WTC11 (cell line): Measurements from ENCODE around the gene SLCO4C1. TPM values are rescaled to one million over a fixed set of nuclear protein-coding genes. Genes with fewer than 3 reads are reported as not detected.

Source experiments
- ATAC-seq: fragments of 200-7000 bp; cut with Tn5 transposase; 2 replicates; pipeline ENCODE4 v1.10.0; 2021; ENCODE audit warnings: mild to moderate bottlenecking, moderate library complexity
- CTCF ChIA-PET: fragments of 300-600 bp; sonication (Branson Sonifier 250); formaldehyde crosslinking; loops from one replicate; lab custom pipeline; 2021; ENCODE audit warnings: antibody characterized with exemption; lab: Charles Lee
- POLR2A ChIA-PET: fragments of 350-600 bp; sonication (Branson Sonifier 250); formaldehyde crosslinking; loops from one replicate; lab custom pipeline; 2021; ENCODE audit warnings: antibody characterized with exemption; lab: Charles Lee
- DNase-seq: peaks from one replicate; pipeline ENCODE4 v3.0.0; 2021; ENCODE audit warnings: low spot score
- H3K27ac Mint-ChIP-seq: 2 replicates; pipeline ENCODE4 v1.8.0; 2021; ENCODE audit warnings: mixed read lengths
- H3K27me3 Mint-ChIP-seq: 2 replicates; pipeline ENCODE4 v1.8.0; 2021; ENCODE audit warnings: low read depth, mild to moderate bottlenecking, moderate library complexity, mixed read lengths
- H3K36me3 Mint-ChIP-seq: 2 replicates; pipeline ENCODE4 v1.8.0; 2021; ENCODE audit warnings: mixed read lengths
- H3K4me1 Mint-ChIP-seq: 2 replicates; pipeline ENCODE4 v1.8.0; 2022; ENCODE audit warnings: mixed read lengths
- H3K4me3 Mint-ChIP-seq: 2 replicates; pipeline ENCODE4 v1.8.0; 2021; ENCODE audit warnings: mild to moderate bottlenecking, moderate library complexity, mixed read lengths
- H3K9me3 Mint-ChIP-seq: 2 replicates; pipeline ENCODE4 v1.8.0; 2021; ENCODE audit warnings: mixed read lengths
- CREB1 ChIP-seq: sonication (generic); formaldehyde crosslinking; IDR thresholded peaks from 2 replicates; pipeline ENCODE4 v1.8.0; 2023; ENCODE audit warnings: mild to moderate bottlenecking, missing genetic modification reagents
- EMX1 ChIP-seq: fragments of 250-450 bp; sonication (Bioruptor Pico); IDR thresholded peaks from 2 replicates; pipeline ENCODE4 v1.8.0; 2021; ENCODE audit warnings: mild to moderate bottlenecking
- GABPB1 ChIP-seq: sonication (generic); formaldehyde crosslinking; IDR thresholded peaks from 2 replicates; pipeline ENCODE4 v1.8.1; 2023; ENCODE audit warnings: mild to moderate bottlenecking, missing genetic modification reagents
- GRHL2 ChIP-seq: fragments of 250-450 bp; sonication (Bioruptor Pico); IDR thresholded peaks from 2 replicates; pipeline ENCODE4 v1.8.0; 2022; ENCODE audit warnings: mild to moderate bottlenecking, moderate library complexity; ENCODE audit not compliant: insufficient replicate concordance, severe bottlenecking
- MXD4 ChIP-seq: fragments of 250-450 bp; sonication (Bioruptor Pico); IDR thresholded peaks from 2 replicates; pipeline ENCODE4 v1.8.0; 2021; ENCODE audit warnings: mild to moderate bottlenecking, moderate library complexity, borderline replicate concordance
- PRRX2 ChIP-seq: fragments of 250-450 bp; sonication (Bioruptor Pico); IDR thresholded peaks from 2 replicates; pipeline ENCODE4 v1.8.0; 2021; ENCODE audit warnings: mild to moderate bottlenecking
- SMAD4 ChIP-seq: sonication (generic); formaldehyde crosslinking; IDR thresholded peaks from 2 replicates; pipeline ENCODE4 v1.8.0; 2022; ENCODE audit warnings: mild to moderate bottlenecking, missing genetic modification reagents
- TEAD1 ChIP-seq: sonication (generic); formaldehyde crosslinking; IDR thresholded peaks from 2 replicates; pipeline ENCODE4 v1.8.0; 2022; ENCODE audit warnings: mild to moderate bottlenecking, missing genetic modification reagents
- TP53 ChIP-seq: sonication (generic); formaldehyde crosslinking; IDR thresholded peaks from 2 replicates; pipeline ENCODE4 v1.8.1; 2023; ENCODE audit warnings: mild to moderate bottlenecking, missing genetic modification reagents
- ZNF121 ChIP-seq: sonication (generic); formaldehyde crosslinking; IDR thresholded peaks from 2 replicates; pipeline ENCODE4 v1.8.0; 2023; ENCODE audit warnings: missing genetic modification reagents
- ZNF232 ChIP-seq: sonication (generic); formaldehyde crosslinking; IDR thresholded peaks from 2 replicates; pipeline ENCODE4 v1.8.0; 2022; ENCODE audit warnings: mild to moderate bottlenecking, missing genetic modification reagents
- ZNF263 ChIP-seq: sonication (generic); formaldehyde crosslinking; IDR thresholded peaks from 2 replicates; pipeline ENCODE4 v1.8.1; 2022; ENCODE audit warnings: low read depth, mild to moderate bottlenecking, moderate library complexity, missing genetic modification reagents
- ZNF416 ChIP-seq: fragments of 250-450 bp; sonication (Bioruptor Pico); IDR thresholded peaks from 2 replicates; pipeline ENCODE4 v1.9.0; 2021; ENCODE audit warnings: mild to moderate bottlenecking, inconsistent platforms
- ZNF671 ChIP-seq: fragments of 250-450 bp; sonication (Bioruptor Pico); IDR thresholded peaks from 2 replicates; pipeline ENCODE4 v1.8.0; 2021; ENCODE audit warnings: mild to moderate bottlenecking
- total RNA-seq: library from RNA; stranded (reverse); gene quantifications from 3 replicates; pipeline ENCODE4 v1.2.3, GENCODE V29; 2021
- TF ChIP-seq, protein P1 (sequence below): fragments of 200-600 bp; IDR thresholded peaks from 2 replicates; pipeline ENCODE4 v1.8.0; 2022; ENCODE audit warnings: antibody characterized with exemption
- TF ChIP-seq, protein P2 (sequence below): sonication (generic); formaldehyde crosslinking; IDR thresholded peaks from 2 replicates; pipeline ENCODE4 v1.8.0; 2022; ENCODE audit warnings: mild to moderate bottlenecking, missing genetic modification reagents
- TF ChIP-seq, protein P3 (sequence below): sonication (generic); formaldehyde crosslinking; IDR thresholded peaks from 2 replicates; pipeline ENCODE4 v1.8.0; 2022; ENCODE audit warnings: missing genetic modification reagents

Gene SLCO4C1
- total RNA-seq, 1 experiment from 2014 or later, result 5.4 TPM

DNA sequence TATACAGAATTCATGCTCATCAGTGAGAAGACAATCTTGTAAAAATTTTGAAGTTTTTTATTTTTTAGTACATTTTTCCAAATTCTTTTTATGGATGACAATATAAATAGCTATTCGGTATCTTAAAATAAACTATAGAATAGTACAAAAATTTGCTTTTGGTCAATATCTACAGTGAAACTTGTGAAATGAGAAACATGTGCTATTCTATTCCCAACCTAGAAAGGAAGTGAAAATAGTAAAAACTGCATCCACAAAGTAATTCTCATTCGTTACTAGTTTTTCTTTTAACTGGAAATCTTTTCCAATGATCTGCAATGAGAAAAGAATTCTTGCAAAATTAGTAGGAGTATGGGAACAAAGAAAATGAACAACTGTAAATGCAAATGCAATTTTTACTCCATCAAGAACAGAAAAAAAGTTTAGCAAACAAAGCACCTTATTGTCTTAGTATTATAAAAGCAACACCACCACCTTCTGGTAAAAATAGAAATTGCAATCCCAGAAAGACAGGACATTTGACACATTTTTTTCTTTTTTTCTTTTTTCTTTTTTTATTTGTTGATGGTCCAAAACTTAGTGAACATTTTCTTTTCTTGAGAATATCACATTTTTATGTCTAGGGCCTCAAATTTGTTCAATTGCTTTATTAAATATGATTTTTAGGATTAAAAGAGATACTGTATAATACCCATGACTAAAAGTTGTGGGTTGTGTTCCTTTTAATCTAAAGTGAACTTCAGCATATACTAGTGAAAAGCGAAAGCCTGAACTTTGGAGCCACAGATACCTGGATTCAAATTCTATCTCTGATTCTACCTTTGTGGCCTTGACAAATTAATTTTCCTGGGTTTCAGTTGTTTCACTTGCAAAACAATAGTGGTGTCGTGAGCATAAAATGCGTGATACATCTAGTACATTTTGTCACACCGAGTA, 72.3 kb downstream of the SLCO4C1 start:
- Mint-ChIP-seq H3K27me3 (peaks cover 35% of the 10 kb centered on the region), H3K27ac (no peak overlapping the region), H3K4me3 (no peak overlapping the region), H3K4me1 (peaks cover 2% of the 10 kb centered on the region; the same call in 1 of the 2 replicates), H3K36me3 (peaks cover 26% of the 10 kb centered on the region), H3K9me3 (peaks cover 28% of the 10 kb centered on the region)
- ChIA-PET POLR2A (no interaction called here), CTCF (interaction anchor here (1.1 to 1.2 kb wide), 2 partner anchors 281 to 282 kb away, joined by 4 to 5 read pairs; no protein-coding TSS in a partner anchor)
- DNase-seq (no peak), ATAC-seq (no peak)
- TF ChIP-seq, protein P1, sequence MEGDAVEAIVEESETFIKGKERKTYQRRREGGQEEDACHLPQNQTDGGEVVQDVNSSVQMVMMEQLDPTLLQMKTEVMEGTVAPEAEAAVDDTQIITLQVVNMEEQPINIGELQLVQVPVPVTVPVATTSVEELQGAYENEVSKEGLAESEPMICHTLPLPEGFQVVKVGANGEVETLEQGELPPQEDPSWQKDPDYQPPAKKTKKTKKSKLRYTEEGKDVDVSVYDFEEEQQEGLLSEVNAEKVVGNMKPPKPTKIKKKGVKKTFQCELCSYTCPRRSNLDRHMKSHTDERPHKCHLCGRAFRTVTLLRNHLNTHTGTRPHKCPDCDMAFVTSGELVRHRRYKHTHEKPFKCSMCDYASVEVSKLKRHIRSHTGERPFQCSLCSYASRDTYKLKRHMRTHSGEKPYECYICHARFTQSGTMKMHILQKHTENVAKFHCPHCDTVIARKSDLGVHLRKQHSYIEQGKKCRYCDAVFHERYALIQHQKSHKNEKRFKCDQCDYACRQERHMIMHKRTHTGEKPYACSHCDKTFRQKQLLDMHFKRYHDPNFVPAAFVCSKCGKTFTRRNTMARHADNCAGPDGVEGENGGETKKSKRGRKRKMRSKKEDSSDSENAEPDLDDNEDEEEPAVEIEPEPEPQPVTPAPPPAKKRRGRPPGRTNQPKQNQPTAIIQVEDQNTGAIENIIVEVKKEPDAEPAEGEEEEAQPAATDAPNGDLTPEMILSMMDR, result peak; percentile 75
- no peak for TF ChIP-seq CREB1
- TF ChIP-seq, protein P2, sequence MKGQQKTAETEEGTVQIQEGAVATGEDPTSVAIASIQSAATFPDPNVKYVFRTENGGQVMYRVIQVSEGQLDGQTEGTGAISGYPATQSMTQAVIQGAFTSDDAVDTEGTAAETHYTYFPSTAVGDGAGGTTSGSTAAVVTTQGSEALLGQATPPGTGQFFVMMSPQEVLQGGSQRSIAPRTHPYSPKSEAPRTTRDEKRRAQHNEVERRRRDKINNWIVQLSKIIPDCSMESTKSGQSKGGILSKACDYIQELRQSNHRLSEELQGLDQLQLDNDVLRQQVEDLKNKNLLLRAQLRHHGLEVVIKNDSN (CRISPR knock-in tag), result no peak
- TF ChIP-seq ZNF416, result no peak
- TF ChIP-seq EMX1 (CRISPR knock-in tag), result no peak
- no peak for TF ChIP-seq ZNF263 (CRISPR knock-in tag)
- TF ChIP-seq SMAD4, result no peak
- no peak for TF ChIP-seq TP53 (CRISPR knock-in tag)
- TF ChIP-seq TEAD1 (CRISPR knock-in tag), result no peak

DNA sequence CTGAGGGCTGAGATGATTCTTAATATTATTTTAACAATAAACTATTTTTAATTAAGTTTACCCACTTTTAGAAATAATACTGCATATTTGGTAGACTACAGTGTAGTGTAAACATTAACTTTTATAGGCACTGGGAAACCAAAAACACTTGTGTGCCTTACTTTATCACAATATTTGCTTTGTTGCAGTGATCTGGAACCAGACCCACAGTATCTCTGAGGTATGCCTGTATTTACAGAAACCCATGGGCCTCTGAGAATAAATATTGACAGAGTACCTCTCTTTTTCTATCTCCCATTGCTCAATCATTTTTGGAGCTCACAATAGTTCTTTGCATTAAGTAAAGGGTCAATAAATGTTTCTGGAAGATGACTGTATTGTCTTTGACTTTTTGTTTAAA, 73.3 kb downstream of the SLCO4C1 start:
- H3K36me3 Mint-ChIP-seq, result peaks cover 26% of the 10 kb centered on the region
- POLR2A ChIA-PET, result no interaction called here
- no peak overlapping the region for H3K27ac Mint-ChIP-seq
- H3K4me3 Mint-ChIP-seq, result no peak overlapping the region
- peaks cover 28% of the 10 kb centered on the region for H3K9me3 Mint-ChIP-seq
- H3K27me3 Mint-ChIP-seq, result peaks cover 46% of the 10 kb centered on the region
- H3K4me1 Mint-ChIP-seq, result peaks cover 11% of the 10 kb centered on the region
- CTCF ChIA-PET, result interaction anchor here (1.2 kb wide), 1 partner anchor 280 kb away, joined by 5 read pairs; no protein-coding TSS in a partner anchor
- ATAC-seq, result no peak
- no peak for DNase-seq
- peak; percentile 51 for TF ChIP-seq GABPB1
- no peak for TF ChIP-seq ZNF232 (CRISPR knock-in tag)

DNA sequence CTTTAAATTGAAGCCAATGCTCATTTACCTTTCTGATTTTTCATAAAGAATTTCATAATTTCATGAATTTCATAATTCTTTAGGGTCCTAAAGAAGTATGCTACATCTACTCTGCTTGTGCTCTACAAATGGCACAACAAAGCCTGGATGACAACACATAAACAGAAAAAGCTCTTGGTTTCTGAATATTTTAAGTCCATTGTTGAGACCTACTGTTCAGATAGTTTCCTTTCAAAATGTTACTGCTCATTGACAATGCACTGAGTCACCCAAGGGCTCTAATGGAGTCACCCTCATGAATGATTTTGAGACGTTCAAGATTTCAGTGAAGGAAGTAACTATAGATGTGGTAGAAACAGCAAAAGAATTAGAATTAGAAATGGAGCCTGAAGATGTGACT, 74.1 kb downstream of the SLCO4C1 start:
- DNase-seq, result no peak
- H3K4me3 Mint-ChIP-seq, result no peak overlapping the region
- peaks cover 50% of the 10 kb centered on the region for H3K27me3 Mint-ChIP-seq
- ChIA-PET POLR2A (no interaction called here), CTCF (no interaction called here)
- peaks cover 28% of the 10 kb centered on the region for H3K9me3 Mint-ChIP-seq
- H3K36me3 Mint-ChIP-seq, result peaks cover 26% of the 10 kb centered on the region
- no peak for TF ChIP-seq ZNF232 (CRISPR knock-in tag)
- no peak for TF ChIP-seq PRRX2
- TF ChIP-seq GRHL2, result no peak
- no peak for TF ChIP-seq ZNF671 (CRISPR knock-in tag)
- TF ChIP-seq, protein P3, sequence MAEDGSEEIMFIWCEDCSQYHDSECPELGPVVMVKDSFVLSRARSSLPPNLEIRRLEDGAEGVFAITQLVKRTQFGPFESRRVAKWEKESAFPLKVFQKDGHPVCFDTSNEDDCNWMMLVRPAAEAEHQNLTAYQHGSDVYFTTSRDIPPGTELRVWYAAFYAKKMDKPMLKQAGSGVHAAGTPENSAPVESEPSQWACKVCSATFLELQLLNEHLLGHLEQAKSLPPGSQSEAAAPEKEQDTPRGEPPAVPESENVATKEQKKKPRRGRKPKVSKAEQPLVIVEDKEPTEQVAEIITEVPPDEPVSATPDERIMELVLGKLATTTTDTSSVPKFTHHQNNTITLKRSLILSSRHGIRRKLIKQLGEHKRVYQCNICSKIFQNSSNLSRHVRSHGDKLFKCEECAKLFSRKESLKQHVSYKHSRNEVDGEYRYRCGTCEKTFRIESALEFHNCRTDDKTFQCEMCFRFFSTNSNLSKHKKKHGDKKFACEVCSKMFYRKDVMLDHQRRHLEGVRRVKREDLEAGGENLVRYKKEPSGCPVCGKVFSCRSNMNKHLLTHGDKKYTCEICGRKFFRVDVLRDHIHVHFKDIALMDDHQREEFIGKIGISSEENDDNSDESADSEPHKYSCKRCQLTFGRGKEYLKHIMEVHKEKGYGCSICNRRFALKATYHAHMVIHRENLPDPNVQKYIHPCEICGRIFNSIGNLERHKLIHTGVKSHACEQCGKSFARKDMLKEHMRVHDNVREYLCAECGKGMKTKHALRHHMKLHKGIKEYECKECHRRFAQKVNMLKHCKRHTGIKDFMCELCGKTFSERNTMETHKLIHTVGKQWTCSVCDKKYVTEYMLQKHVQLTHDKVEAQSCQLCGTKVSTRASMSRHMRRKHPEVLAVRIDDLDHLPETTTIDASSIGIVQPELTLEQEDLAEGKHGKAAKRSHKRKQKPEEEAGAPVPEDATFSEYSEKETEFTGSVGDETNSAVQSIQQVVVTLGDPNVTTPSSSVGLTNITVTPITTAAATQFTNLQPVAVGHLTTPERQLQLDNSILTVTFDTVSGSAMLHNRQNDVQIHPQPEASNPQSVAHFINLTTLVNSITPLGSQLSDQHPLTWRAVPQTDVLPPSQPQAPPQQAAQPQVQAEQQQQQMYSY, result no peak
- TF ChIP-seq ZNF121 (CRISPR knock-in tag), result no peak
- no peak for TF ChIP-seq ZNF263 (CRISPR knock-in tag)
- no peak for TF ChIP-seq MXD4 (CRISPR knock-in tag)
- H3K27ac Mint-ChIP-seq, result no peak overlapping the region
- peaks cover 16% of the 10 kb centered on the region for H3K4me1 Mint-ChIP-seq
- ATAC-seq, result no peak
